Choroid plexus epithelial cell (primary cell): ENCODE measurements around the gene KHK.
"Not testable (repeated sequence)": the region's sequence is repeated elsewhere in the genome, so short reads cannot be mapped to it uniquely, and the experiment has no call there.

ENCODE experiments used
- DNase-seq: peaks from one replicate; pipeline ENCODE4 v3.0.0-alpha.2; 2010; ENCODE audit warnings: low read depth
- H3K4me3 ChIP-seq: 2 replicates; pipeline ENCODE4 v1.5.1; 2011; ENCODE audit warnings: low read depth, mild to moderate bottlenecking, control low read depth, low read length, moderate library complexity
- TF ChIP-seq, protein P1 (sequence below): conservative IDR thresholded peaks from 2 replicates; pipeline ENCODE4 v1.5.1; 2011; ENCODE audit warnings: low read depth, mild to moderate bottlenecking, control low read depth, inconsistent platforms, low read length, moderate library complexity

The KHK gene

GRCh38 chr2:27071990-27072830 lies 14.4 kb upstream of the KHK start:
- peak; percentile 74 for DNase-seq

GRCh38 chr2:27072920-27073319 lies 13.7 kb upstream of the KHK start:
- DNase-seq: peak; percentile 50
- TF ChIP-seq, protein P1, sequence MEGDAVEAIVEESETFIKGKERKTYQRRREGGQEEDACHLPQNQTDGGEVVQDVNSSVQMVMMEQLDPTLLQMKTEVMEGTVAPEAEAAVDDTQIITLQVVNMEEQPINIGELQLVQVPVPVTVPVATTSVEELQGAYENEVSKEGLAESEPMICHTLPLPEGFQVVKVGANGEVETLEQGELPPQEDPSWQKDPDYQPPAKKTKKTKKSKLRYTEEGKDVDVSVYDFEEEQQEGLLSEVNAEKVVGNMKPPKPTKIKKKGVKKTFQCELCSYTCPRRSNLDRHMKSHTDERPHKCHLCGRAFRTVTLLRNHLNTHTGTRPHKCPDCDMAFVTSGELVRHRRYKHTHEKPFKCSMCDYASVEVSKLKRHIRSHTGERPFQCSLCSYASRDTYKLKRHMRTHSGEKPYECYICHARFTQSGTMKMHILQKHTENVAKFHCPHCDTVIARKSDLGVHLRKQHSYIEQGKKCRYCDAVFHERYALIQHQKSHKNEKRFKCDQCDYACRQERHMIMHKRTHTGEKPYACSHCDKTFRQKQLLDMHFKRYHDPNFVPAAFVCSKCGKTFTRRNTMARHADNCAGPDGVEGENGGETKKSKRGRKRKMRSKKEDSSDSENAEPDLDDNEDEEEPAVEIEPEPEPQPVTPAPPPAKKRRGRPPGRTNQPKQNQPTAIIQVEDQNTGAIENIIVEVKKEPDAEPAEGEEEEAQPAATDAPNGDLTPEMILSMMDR: no peak
- H3K4me3 ChIP-seq: no peak overlapping the region

More at GRCh38 chr2:27071990-27072830, 14.4 kb upstream of the KHK start:
- TF ChIP-seq, protein P1: no peak
- H3K4me3 ChIP-seq: peak overlapping the region; percentile 98

DNA sequence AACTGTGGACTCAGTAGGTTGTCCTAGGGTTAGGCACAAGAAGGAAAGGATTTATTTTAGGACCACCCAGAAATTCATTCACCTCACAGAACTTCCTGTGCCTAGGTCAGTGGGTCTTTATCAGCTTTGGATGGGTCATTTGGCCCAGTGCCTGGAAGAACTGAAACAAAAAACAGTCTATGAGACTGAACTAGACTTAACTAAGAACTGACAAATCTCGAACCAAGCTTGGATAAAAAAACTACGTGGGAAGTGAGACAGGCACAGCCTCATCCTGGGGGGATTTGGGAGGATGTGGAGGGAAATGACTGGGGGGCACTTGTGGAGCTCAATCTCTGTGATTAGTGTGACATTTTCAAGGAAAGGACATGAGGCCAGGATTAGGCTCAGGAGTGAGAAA lies 12.8 kb upstream of the KHK start:
- TF ChIP-seq, protein P1: no peak
- H3K4me3 ChIP-seq: no peak overlapping the region
- no peak for DNase-seq

GRCh38 chr2:27074738-27075565 lies 11.6 kb upstream of the KHK start:
- DNase-seq: peak; percentile 42
- TF ChIP-seq, protein P1: no peak
- no peak overlapping the region for H3K4me3 ChIP-seq

- H3K4me3 ChIP-seq, DNase-seq: not testable (repeated sequence)
Measured at GRCh38 chr2:27075566-27075871, 11.1 kb upstream of the KHK start.

GRCh38 chr2:27076323-27076722 lies 10.2 kb upstream of the KHK start:
- no peak overlapping the region for H3K4me3 ChIP-seq
- no peak for DNase-seq
- TF ChIP-seq, protein P1: no peak

DNA sequence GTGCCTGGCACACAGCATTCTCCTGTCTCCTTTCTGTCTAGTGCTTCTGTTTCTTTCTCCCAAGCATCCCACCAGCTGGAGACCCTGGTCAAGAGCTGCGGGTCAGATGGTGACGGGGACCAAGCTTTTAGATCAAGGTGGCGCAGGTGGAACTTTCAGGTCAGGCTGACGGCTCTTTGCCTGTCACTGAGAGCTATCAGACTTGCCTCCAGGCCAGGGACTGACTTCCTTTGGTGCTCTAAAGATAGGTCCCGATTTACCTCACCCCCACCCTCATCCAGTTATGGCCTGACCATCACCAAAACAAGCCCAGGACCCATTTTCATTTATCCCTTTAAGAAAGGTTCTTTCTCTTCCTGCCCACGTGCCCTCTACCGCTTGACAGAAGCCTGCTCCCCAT lies 9.3 kb upstream of the KHK start:
- DNase-seq: no peak
- TF ChIP-seq, protein P1: no peak
- no peak overlapping the region for H3K4me3 ChIP-seq
